Neural crest cell (in vitro differentiated cells): ENCODE data around the gene ANKRD35. TPM values are rescaled to one million over a fixed set of nuclear protein-coding genes. Genes with fewer than 3 reads are reported as not detected.
A peak's percentile ranks its signal among the peaks of the same experiment; 100 is the strongest.

Source experiments
- DNase-seq: peaks from one replicate; pipeline ENCODE4 v3.0.0; 2021; ENCODE audit warnings: low read depth, mixed read lengths, low spot score
- H3K27ac Mint-ChIP-seq: one replicate; pipeline ENCODE4 v1.8.0; 2021; ENCODE audit warnings: mild to moderate bottlenecking, mixed read lengths; ENCODE audit not compliant: unreplicated experiment
- H3K27me3 Mint-ChIP-seq: 2 replicates; pipeline ENCODE4 v1.8.0; 2021; ENCODE audit warnings: low read depth, mild to moderate bottlenecking, mixed read lengths
- H3K36me3 Mint-ChIP-seq: 2 replicates; pipeline ENCODE4 v1.8.0; 2021; ENCODE audit warnings: low read depth, mild to moderate bottlenecking, mixed read lengths
- H3K4me1 Mint-ChIP-seq: 2 replicates; pipeline ENCODE4 v1.8.0; 2021; ENCODE audit warnings: mixed read lengths
- H3K4me3 Mint-ChIP-seq: one replicate; pipeline ENCODE4 v1.8.0; 2021; ENCODE audit warnings: mild to moderate bottlenecking, mixed read lengths
- H3K9me3 Mint-ChIP-seq: 2 replicates; pipeline ENCODE4 v1.8.0; 2021; ENCODE audit warnings: mixed read lengths
- total RNA-seq: library from RNA; stranded (reverse); gene quantifications from 2 replicates; pipeline ENCODE4 v1.2.1, GENCODE V29; 2021
- TF ChIP-seq, protein P1 (sequence below): fragments of 200-600 bp; sonication (generic); conservative IDR thresholded peaks from 2 replicates; pipeline ENCODE4 v1.5.0; 2021; ENCODE audit warnings: antibody characterized with exemption, mild to moderate bottlenecking

Gene ANKRD35
- total RNA-seq, 1 donor from 2014 or later: 0.07 TPM

DNA sequence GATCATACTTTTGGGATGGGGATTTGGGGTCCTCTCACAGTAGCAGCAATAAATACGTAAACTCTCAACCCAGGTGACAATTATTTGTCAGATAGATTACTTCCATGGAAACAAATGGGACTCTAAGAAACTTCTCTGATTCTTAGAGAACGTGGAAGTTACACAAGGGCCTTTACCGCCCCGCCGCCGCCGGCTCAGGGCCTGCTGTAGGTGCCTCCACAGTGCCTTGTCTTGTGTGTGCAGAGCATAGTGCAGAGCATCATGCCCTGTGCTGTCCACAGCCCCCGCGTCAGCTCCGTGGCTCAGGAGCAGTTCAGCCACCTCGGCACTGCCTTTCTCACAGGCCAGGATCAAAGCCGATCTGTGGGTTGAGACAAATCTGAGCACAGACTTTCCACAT, 11.0 kb downstream of the ANKRD35 start:
- TF ChIP-seq, protein P1, sequence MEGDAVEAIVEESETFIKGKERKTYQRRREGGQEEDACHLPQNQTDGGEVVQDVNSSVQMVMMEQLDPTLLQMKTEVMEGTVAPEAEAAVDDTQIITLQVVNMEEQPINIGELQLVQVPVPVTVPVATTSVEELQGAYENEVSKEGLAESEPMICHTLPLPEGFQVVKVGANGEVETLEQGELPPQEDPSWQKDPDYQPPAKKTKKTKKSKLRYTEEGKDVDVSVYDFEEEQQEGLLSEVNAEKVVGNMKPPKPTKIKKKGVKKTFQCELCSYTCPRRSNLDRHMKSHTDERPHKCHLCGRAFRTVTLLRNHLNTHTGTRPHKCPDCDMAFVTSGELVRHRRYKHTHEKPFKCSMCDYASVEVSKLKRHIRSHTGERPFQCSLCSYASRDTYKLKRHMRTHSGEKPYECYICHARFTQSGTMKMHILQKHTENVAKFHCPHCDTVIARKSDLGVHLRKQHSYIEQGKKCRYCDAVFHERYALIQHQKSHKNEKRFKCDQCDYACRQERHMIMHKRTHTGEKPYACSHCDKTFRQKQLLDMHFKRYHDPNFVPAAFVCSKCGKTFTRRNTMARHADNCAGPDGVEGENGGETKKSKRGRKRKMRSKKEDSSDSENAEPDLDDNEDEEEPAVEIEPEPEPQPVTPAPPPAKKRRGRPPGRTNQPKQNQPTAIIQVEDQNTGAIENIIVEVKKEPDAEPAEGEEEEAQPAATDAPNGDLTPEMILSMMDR: no peak
- Mint-ChIP-seq H3K9me3 (no peaks in the 10 kb centered on the region), H3K27me3 (peaks cover 28% of the 10 kb centered on the region), H3K36me3 (no peaks in the 10 kb centered on the region), H3K4me1 (no peaks in the 10 kb centered on the region), H3K4me3 (no peak overlapping the region), H3K27ac (no peak overlapping the region)
- no peak for DNase-seq

DNA sequence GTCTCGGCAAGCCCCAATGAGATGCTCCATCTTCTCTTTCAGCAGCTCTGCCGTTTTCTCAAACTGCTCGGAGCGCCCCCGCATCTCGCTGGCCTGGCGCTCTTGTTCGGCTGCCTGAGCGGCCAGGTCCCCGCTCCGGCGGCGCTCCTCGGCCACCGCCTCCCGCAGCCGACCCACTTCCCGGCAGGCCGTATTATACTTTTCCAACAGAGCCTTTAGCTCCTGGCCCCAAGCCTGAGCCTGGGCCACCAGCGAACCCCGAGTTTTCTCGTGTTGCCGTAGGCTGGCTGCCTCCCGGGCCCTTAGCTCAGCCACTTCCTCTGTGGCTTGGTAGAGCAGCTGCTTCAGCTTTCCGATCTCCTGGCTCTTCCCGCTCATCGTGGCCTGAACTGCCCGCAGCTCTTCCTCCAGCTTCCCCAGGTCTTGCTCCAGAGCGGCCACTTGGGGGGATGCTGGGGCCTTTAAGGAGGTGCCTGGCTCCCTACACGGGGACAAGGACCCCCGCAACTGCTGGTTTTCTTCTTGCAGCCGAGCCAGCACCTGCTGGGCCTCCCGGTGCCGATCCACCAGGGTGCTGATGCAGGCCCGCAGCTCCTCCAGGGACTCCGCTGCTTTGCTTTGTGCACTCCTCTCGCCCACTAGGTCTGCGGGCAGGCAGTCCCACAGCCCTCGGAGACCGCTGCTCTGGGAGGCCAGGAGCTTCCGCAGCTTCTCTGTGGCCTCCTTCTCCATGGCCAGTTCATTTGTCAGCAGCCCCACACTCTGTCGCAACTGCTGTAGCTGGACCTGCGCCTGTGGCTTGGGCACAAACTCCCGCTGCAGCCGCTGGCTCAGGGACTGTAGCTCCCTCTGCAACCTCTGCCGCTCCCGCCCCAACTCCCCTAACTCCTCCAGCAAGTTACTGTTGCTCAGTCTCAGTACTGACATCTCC, 13.4 kb downstream of the ANKRD35 start:
- no peaks in the 10 kb centered on the region for H3K4me1 Mint-ChIP-seq
- H3K9me3 Mint-ChIP-seq: no peaks in the 10 kb centered on the region
- no peak overlapping the region for H3K27ac Mint-ChIP-seq
- H3K36me3 Mint-ChIP-seq: no peaks in the 10 kb centered on the region
- peaks cover 28% of the 10 kb centered on the region for H3K27me3 Mint-ChIP-seq
- TF ChIP-seq, protein P1: no peak
- no peak for DNase-seq
- H3K4me3 Mint-ChIP-seq: no peak overlapping the region

DNA sequence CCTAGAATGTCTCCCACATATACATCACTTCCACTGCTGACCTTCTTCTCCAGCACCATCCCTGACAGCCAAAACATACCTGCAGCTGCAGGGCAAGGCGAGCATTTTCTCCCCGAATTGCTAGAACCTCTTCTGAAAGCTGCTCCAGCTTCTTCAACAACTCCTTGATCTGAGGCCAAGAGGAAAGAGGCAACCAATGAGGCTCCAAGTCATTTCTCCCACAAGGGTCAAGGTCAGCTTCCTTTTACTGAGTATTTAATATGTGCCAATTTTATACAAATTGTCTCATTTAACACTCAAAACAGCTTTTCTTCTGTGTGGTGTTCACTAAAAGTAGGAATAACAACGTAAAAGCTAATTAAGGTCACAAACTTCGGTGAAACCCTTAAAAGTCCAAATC, 17.4 kb downstream of the ANKRD35 start:
- Mint-ChIP-seq H3K4me1 (no peaks in the 10 kb centered on the region), H3K9me3 (no peaks in the 10 kb centered on the region), H3K36me3 (no peaks in the 10 kb centered on the region), H3K27ac (peak overlapping the region; percentile 5), H3K4me3 (peak overlapping the region; percentile 5), H3K27me3 (peaks cover 50% of the 10 kb centered on the region)
- DNase-seq: no peak
- TF ChIP-seq, protein P1: no peak

DNA sequence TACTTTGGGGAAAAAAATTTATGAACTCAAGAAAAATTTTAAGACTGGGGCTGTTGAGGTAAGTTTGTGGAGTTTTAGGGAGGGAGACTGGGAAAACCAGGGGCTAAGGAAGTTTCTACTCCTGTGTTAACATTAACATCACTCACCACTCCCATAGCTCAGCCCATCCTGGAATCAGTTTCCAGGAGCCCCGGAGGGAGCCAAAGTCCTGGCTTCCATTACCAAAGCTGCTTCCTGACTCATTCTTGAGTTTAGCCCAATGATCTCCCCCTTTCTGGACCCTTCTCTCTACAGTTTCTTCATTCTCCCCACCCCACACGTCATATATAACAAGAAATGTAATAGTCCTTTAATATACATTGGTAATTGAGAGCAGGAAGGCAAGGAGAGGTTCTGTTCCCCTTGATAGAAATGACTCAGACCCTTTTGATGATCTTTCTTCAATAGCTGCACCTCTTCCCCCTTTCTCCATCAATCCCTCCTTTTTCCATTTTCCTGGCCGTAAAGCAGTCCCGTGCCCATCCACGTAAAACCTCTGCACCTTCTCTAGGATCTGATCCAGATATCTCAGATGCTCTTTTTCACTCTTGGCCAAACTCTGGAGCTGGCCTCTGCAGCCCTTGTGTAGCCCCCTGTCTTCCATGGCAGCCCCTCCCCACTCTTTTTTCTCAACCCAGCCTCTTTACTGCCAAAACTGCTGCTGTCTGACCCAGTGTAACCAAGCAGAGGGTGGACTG, 22.2 kb downstream of the ANKRD35 start:
- no peak for DNase-seq
- H3K27me3 Mint-ChIP-seq: peaks cover 52% of the 10 kb centered on the region
- peak overlapping the region; percentile 41 for H3K4me3 Mint-ChIP-seq
- H3K4me1 Mint-ChIP-seq: peaks cover under 1% of the 10 kb centered on the region
- no peak overlapping the region for H3K27ac Mint-ChIP-seq
- TF ChIP-seq, protein P1: no peak
- H3K9me3 Mint-ChIP-seq: no peaks in the 10 kb centered on the region
- H3K36me3 Mint-ChIP-seq: no peaks in the 10 kb centered on the region

DNA sequence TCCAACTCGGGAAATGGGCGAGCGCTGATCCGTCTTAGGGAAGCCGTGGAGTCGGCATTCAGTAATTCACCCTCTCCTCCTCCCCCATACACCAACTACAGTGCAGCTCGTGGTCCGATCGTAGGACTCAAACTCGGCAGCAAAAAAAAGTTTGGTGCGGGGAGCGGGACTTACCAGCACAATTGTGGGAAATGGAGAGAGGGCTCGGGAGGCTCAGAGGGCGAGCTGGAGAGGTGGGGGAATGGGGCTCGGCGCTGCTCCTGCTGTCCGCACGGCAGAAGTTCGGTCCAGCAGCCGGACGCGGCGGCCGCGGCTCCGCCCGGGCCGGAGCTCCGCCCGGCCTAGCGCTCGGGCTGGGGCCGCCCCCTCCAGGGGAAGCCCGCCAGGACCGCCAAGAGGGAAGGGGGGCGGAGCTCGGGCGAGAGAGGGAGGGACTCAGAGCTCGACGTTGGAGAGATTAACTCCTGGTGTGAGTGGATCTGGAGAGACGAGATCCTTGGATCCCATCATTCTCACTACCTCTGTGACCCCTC, 26.1 kb downstream of the ANKRD35 start:
- H3K27ac Mint-ChIP-seq: peak overlapping the region; percentile 93
- peak; percentile 75 for DNase-seq
- no peaks in the 10 kb centered on the region for H3K9me3 Mint-ChIP-seq
- peaks cover 10% of the 10 kb centered on the region for H3K4me1 Mint-ChIP-seq
- peak overlapping the region; percentile 97 for H3K4me3 Mint-ChIP-seq
- peaks cover 15% of the 10 kb centered on the region for H3K27me3 Mint-ChIP-seq
- TF ChIP-seq, protein P1: peak; percentile 20
- peaks cover 15% of the 10 kb centered on the region for H3K36me3 Mint-ChIP-seq
